Esophagus (tissue), 2 donors: ENCODE results near the gene KCNMA1. TPM values are rescaled to one million over a fixed set of nuclear protein-coding genes. Genes with fewer than 3 reads are reported as not detected.

Source experiments
- H3K27ac ChIP-seq, 2 donors: one replicate each; pipeline ENCODE4 v1.5.1; 2013; ENCODE audit warnings: low read depth in 2 of 2, mild to moderate bottlenecking in 2 of 2, inconsistent platforms in 1 of 2, low read length in 1 of 2, moderate library complexity in 1 of 2
- H3K27me3 ChIP-seq, 2 donors: one replicate each; pipeline ENCODE4 v1.6.1; 2013; ENCODE audit warnings: low read length in 2 of 2, control low read depth in 1 of 2, mild to moderate bottlenecking in 1 of 2; ENCODE audit not compliant: insufficient read depth in 2 of 2, control insufficient read depth in 1 of 2
- H3K36me3 ChIP-seq, 2 donors: one replicate each; pipeline ENCODE4 v1.6.1; 2013; ENCODE audit warnings: low read length in 1 of 2; ENCODE audit not compliant: control insufficient read depth in 2 of 2, insufficient read depth in 2 of 2
- H3K4me1 ChIP-seq, 2 donors: one replicate each; pipeline ENCODE4 v1.6.1; 2013; ENCODE audit warnings: low read length in 1 of 2; ENCODE audit not compliant: control insufficient read depth in 2 of 2, insufficient read depth in 2 of 2
- H3K4me3 ChIP-seq, 2 donors: one replicate each; pipeline ENCODE4 v1.5.1; 2013; ENCODE audit warnings: low read length in 2 of 2, mild to moderate bottlenecking in 2 of 2, low read depth in 1 of 2, moderate library complexity in 1 of 2
- H3K9me3 ChIP-seq, 2 donors: one replicate each; pipeline ENCODE4 v1.6.1; 2013; ENCODE audit warnings: mild to moderate bottlenecking in 2 of 2, low read depth in 1 of 2, low read length in 1 of 2, moderate library complexity in 1 of 2; ENCODE audit not compliant: control insufficient read depth in 2 of 2, insufficient read depth in 1 of 2
- WGBS, 2 donors: extraction: QIAGEN DNeasy Blood & Tissue Kit; methylation state at CpG; one replicate each; pipeline ENCODE4 v1.1.7; 2013; 5-methylcytosine and 5-hydroxymethylcytosine counted together
- polyA plus RNA-seq, 2 donors: library from polyadenylated mRNA; stranded (reverse); fragments of 200-250 nt; gene quantifications; one replicate each; pipeline ENCODE4 v1.2.3, GENCODE V29; 2013
- donor health status: healthy with polysubstance abuse.
- donor health status: Bipolar disorder and iron deficiency.

KCNMA1 gene
- polyA plus RNA-seq, 2 donors, result 8.4 to 11.2 TPM

DNA sequence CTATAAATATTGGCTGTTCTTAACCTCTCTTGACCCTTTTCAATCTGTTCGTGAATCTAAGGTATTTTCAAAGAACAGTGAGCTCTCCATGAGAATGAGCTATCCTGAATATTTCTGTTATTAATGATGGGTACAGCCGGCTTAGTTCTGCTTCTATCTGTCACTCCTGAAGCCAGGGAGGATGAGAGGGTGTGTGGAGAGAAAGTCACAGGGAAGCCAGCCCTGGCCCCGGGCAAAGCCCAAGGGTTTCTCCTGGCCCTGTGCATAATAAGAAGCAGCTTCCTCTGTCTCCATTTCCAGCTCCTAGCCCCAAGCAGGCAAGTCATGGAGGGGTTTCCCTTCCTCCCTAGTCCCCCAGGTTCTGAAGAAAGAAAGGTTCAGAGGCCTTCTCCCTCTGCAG, 151.1 kb downstream of the KCNMA1 start:
- no peaks in the 10 kb centered on the region for H3K36me3 ChIP-seq
- peaks cover 0 to 2% of the 10 kb centered on the region in 2 donors for H3K9me3 ChIP-seq
- H3K4me1 ChIP-seq, result peaks cover 0 to 4% of the 10 kb centered on the region in 2 donors
- no peak overlapping the region for H3K4me3 ChIP-seq
- WGBS, 2 donors, result 79 to 84% methylated on average over 3 of the region's 3 CpGs
- H3K27me3 ChIP-seq, result no peaks in the 10 kb centered on the region
- H3K27ac ChIP-seq, result no peak overlapping the region

DNA sequence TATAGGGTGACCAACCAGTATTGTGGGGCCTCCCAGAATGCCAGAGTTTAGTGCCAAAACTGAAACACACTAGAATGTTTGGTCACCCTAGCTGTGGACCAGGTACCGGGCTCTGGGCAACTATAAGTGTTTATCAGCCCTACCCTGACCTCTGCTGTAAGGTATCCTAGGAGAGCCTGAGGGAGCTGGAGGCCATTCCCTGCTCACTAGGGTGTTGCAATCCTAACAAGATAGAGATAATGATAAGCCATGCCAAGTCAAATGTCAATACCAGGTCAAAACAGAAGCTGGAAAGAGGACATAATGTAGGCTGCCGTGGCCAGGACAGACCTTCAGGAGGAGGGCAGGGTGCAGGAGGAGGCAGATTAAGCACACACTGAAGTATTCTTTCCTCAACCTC, 151.8 kb downstream of the KCNMA1 start:
- no peak overlapping the region for H3K4me3 ChIP-seq
- H3K27me3 ChIP-seq, result no peaks in the 10 kb centered on the region
- H3K27ac ChIP-seq, result no peak overlapping the region
- no peaks in the 10 kb centered on the region for H3K36me3 ChIP-seq
- 74 to 77% methylated on average over 2 of the region's 2 CpGs for WGBS, 2 donors
- peaks cover 0 to 2% of the 10 kb centered on the region in 2 donors for H3K4me1 ChIP-seq
- peaks cover 0 to 2% of the 10 kb centered on the region in 2 donors for H3K9me3 ChIP-seq

DNA sequence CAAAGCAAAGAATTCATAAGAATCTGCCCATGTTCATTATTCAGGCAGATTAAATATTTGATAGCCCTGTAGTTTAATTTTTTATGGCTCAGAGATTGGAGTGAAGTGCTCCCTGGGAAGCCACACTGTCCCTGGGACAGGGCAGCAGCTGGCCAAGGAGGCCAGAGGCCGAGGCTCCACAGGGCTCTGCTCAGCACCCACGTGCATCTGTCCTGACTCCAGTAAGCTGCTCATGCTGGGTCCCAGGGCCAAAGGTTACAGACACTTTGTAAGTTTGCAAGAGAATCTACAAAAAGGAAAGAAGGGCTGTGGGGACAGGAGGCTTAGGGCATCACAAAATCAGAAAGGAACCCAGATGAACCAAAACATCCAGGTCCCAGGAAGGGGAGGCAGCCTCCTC, 155.5 kb downstream of the KCNMA1 start:
- H3K4me1 ChIP-seq, result no peaks in the 10 kb centered on the region
- WGBS, 2 donors, result 52 to 69% methylated on average over 2 of the region's 2 CpGs
- H3K4me3 ChIP-seq, result no peak overlapping the region
- no peak overlapping the region for H3K27ac ChIP-seq
- no peaks in the 10 kb centered on the region for H3K27me3 ChIP-seq
- peaks cover 0 to 2% of the 10 kb centered on the region in 2 donors for H3K9me3 ChIP-seq
- no peaks in the 10 kb centered on the region for H3K36me3 ChIP-seq

DNA sequence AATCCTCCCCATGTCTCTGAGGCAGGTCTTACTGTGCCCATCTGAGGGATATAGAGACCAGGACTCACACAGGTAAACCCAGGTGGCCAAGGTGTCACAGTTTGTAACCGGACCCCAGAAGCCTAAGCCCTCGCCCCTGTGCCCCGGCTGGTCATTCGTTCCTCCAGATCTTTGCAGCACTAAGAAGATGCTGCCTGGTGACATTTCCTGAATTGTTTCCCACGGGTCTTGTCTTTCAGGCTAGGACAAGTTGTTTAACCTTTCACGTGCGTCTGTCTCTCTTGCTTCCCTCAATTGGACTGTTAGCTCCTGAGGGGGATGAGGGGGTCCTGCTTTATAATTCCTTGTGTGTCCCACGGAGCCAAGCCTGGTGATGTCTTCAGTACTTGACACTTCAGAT, 158.0 kb downstream of the KCNMA1 start:
- H3K4me3 ChIP-seq, result no peak overlapping the region
- no peak overlapping the region for H3K27ac ChIP-seq
- WGBS, 2 donors, result 63 to 73% methylated on average over 8 of the region's 8 CpGs
- peaks cover 0 to under 1% of the 10 kb centered on the region in 2 donors for H3K9me3 ChIP-seq
- no peaks in the 10 kb centered on the region for H3K27me3 ChIP-seq
- peaks cover 0 to 3% of the 10 kb centered on the region in 2 donors for H3K4me1 ChIP-seq
- H3K36me3 ChIP-seq, result no peaks in the 10 kb centered on the region

DNA sequence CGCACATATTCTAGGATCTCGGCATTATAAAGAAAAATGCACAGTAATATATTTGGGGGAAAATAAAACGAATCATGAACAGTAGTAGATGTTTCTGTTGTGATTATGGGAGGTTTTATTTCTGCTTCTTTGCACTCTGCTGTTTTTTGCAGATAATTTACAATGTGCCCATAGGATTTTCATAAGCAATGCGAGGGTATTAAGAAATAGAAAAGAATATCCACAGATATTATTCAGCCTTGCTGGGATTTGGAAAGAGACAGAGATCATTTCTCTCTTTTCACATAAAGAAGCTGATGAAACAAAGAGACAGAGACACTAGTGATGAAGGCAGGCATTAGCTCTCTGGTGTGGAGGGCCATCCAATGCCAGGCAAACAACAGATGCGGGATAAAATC, 158.6 kb downstream of the KCNMA1 start:
- 64 to 73% methylated on average over 5 of the region's 5 CpGs for WGBS, 2 donors
- Histone ChIP-seq H3K27me3 (no peaks in the 10 kb centered on the region), H3K27ac (no peak overlapping the region), H3K36me3 (no peaks in the 10 kb centered on the region), H3K9me3 (no peaks in the 10 kb centered on the region), H3K4me3 (no peak overlapping the region), H3K4me1 (peaks cover under 1 to 3% of the 10 kb centered on the region in 2 donors)

DNA sequence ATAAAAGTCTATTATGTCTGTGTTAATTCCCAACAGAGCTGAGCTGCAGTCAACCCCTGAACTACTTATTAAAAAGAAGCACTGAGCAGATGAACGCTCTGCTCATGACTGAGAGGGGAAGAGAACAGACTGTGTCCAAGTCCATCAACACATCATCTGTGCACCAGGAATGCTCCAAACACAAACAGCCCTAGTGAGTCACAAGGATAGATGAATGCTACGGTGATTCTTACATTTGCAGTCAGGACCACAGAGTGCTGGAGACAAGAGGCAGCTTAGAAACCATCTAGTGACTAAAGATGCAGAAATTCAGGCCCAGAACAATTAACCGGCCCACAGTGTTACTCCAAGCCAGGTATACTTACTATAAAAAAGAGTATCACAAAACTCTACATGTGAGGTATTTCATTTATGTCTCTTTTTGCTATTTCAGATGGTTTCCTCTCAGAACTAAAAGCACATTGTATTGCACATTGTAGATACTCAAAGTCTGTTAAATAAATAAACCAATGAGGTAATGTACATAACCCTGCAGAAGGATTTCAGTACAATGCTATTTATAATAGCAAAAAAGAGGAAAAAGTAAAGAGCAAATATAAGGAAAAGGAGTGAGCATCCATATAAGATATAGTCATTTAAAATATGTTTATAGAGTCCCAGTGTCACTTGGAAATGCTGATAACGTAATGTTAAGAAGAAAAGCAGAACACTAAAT, 159.2 kb downstream of the KCNMA1 start:
- Histone ChIP-seq H3K36me3 (no peaks in the 10 kb centered on the region), H3K27ac (no peak overlapping the region), H3K27me3 (no peaks in the 10 kb centered on the region), H3K4me1 (peaks cover 2 to 3% of the 10 kb centered on the region in 2 donors), H3K4me3 (no peak overlapping the region), H3K9me3 (no peaks in the 10 kb centered on the region)
- 69 to 73% methylated on average over 4 of the region's 4 CpGs for WGBS, 2 donors

DNA sequence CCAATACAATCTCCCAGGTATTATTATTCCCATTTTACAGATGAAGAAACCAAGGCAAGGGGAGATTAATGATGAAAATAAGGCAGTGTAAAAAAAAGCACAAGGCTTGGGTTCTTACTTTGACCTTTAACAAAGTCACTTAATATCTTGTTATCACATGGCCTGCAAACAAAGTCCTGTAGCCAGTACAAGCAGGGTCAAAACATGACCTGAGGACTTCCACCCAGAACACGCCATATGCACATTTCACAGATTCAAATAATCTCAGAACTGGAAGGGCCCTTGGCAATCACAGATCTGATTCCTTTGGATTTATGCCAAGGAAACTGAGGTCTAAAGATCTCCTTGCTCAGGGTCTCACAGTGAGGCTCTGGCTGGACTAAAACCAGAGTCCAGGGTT, 162.1 kb downstream of the KCNMA1 start:
- WGBS, 2 donors, result 76 to 92% methylated on average over 1 of the region's 1 CpG
- Histone ChIP-seq H3K36me3 (no peaks in the 10 kb centered on the region), H3K27ac (no peak overlapping the region), H3K9me3 (no peaks in the 10 kb centered on the region), H3K4me3 (no peak overlapping the region), H3K27me3 (no peaks in the 10 kb centered on the region), H3K4me1 (peaks cover 2 to 3% of the 10 kb centered on the region in 2 donors)

DNA sequence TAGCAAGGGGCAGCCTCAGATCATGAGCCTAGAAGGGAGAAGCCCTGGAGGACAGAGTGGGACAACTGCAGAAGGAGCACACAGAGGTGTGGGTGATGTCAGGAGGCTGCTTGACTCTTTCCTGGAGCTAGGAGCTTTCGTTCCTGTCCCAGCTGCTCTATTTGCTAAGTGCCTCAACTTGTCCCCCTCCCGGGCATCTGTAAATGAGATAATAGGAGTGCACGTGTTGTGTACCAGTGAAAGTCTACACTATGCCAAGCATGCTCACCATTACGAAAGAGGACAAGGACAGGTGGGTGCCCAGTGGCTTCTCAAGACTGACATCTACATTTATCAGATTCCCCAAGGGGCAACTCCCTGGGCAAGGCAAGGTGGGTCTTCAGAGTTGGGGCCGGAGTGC, 162.7 kb downstream of the KCNMA1 start:
- H3K4me3 ChIP-seq, result no peak overlapping the region
- H3K36me3 ChIP-seq, result no peaks in the 10 kb centered on the region
- no peaks in the 10 kb centered on the region for H3K9me3 ChIP-seq
- no peak overlapping the region for H3K27ac ChIP-seq
- peaks cover 2 to 3% of the 10 kb centered on the region in 2 donors for H3K4me1 ChIP-seq
- H3K27me3 ChIP-seq, result no peaks in the 10 kb centered on the region
- WGBS, 2 donors, result 84 to 87% methylated on average over 5 of the region's 5 CpGs

DNA sequence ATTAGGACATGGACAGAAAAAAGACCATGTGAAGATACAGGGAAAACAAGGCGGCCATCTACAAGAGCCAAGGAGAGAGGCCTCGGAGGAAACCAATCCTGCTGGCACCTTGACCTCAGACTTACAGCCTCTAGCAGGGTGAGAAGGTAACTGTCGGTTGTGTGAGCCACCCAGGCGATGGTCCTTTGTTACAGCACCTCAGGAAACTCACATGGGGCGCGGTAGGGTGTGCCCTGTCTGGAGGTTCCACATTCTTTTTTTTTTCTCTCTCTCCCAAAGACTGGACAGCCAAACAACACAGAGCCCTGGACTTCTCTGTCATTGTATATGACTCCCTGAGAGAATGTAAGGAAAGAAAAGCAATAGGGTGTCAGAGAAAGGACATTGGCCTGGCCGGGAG, 163.2 kb downstream of the KCNMA1 start:
- 79 to 88% methylated on average over 7 of the region's 7 CpGs for WGBS, 2 donors
- Histone ChIP-seq H3K27me3 (no peaks in the 10 kb centered on the region), H3K27ac (no peak overlapping the region)

DNA sequence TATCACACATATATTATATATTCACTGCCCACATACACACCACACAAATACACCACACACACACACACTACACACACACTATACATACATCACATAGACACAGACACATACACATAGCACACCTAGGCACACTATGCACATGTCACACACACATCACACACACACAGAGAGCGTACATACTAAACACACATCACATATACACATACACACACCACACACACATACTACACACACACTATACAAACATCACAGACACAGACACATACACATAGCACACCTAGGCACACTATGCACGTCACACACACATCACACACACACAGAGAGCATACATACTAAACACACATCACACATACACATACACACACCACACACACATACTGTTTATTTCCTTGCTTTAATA, 165.5 kb downstream of the KCNMA1 start:
- Histone ChIP-seq H3K27ac (no peak overlapping the region), H3K36me3 (no peaks in the 10 kb centered on the region), H3K4me3 (no peak overlapping the region), H3K4me1 (peaks cover 2 to 3% of the 10 kb centered on the region in 2 donors), H3K9me3 (no peaks in the 10 kb centered on the region), H3K27me3 (no peaks in the 10 kb centered on the region)
- WGBS, 2 donors, result 95% methylated on average over 2 of the region's 2 CpGs

More for the DNA sequence above, 163.2 kb downstream of the KCNMA1 start:
- H3K4me3 ChIP-seq, result no peak overlapping the region
- no peaks in the 10 kb centered on the region for H3K9me3 ChIP-seq
- no peaks in the 10 kb centered on the region for H3K36me3 ChIP-seq
- H3K4me1 ChIP-seq, result peaks cover 2 to 3% of the 10 kb centered on the region in 2 donors
